Right lobe of liver (tissue), 4 donors: ENCODE measurements around the gene ZNF574.

Experiments used
- POLR2A ChIP-seq: fragments of 450-650 bp; IDR thresholded peaks from one replicate; pipeline ENCODE4 v1.6.1; 2017; ENCODE audit warnings: antibody characterized with exemption, mild to moderate bottlenecking
- TF ChIP-seq, protein P1 (sequence below), 4 donors: fragments of 200-600 bp in 3 of 4; fragments of 450-650 bp in 1 of 4; IDR thresholded peaks; one replicate each; pipeline versions ENCODE4 v1.5.1 to v1.8.0; 2016 to 2022; ENCODE audit warnings: antibody characterized with exemption in 4 of 4, mild to moderate bottlenecking in 2 of 4
- donor health status: DM: no; HTN: no; CAD: no.
- donor health status: DM: no; HTN: no; CAD: no.
- donor health status: DM: no; HTN: yes; CAD: no.

DNA sequence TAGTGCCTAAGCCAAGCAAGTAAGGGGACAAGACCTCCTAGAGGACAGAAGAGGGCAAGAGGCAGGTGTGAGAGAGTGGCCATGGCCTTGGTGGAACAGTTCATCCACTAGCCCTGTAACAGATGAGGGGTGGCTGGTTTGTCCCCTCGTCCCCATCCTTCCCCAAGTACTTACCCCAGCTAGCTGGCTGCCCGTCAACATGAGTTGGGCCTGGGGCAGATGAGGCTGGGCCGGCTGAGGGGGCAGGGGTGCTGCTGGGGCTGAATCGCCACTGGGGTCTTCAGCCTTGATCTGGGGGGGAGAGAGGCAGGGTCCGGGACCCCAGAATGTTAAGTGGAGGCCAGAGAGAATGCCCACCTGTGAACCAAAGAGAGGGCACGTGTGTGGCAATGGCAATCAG, 41.1 kb downstream of the ZNF574 start:
- TF ChIP-seq POLR2A: no peak
- TF ChIP-seq, protein P1, sequence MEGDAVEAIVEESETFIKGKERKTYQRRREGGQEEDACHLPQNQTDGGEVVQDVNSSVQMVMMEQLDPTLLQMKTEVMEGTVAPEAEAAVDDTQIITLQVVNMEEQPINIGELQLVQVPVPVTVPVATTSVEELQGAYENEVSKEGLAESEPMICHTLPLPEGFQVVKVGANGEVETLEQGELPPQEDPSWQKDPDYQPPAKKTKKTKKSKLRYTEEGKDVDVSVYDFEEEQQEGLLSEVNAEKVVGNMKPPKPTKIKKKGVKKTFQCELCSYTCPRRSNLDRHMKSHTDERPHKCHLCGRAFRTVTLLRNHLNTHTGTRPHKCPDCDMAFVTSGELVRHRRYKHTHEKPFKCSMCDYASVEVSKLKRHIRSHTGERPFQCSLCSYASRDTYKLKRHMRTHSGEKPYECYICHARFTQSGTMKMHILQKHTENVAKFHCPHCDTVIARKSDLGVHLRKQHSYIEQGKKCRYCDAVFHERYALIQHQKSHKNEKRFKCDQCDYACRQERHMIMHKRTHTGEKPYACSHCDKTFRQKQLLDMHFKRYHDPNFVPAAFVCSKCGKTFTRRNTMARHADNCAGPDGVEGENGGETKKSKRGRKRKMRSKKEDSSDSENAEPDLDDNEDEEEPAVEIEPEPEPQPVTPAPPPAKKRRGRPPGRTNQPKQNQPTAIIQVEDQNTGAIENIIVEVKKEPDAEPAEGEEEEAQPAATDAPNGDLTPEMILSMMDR (IDR thresholded peaks at IDR 0.05): no peak
